GM23338 (cell line): ENCODE data around the gene CNTROB.

Experiments
- CREB1 ChIP-seq: fragments of 250-450 bp; sonication (Bioruptor Pico); IDR thresholded peaks from 2 replicates; pipeline ENCODE4 v1.5.0; 2020; ENCODE audit warnings: low read depth, mild to moderate bottlenecking, moderate library complexity
- EZH2 ChIP-seq: fragments of 200-600 bp; sonication (generic); IDR thresholded peaks from one replicate; pipeline ENCODE4 v1.8.0; 2017; ENCODE audit warnings: antibody characterized with exemption, mild to moderate bottlenecking, low read depth; ENCODE audit not compliant: unreplicated experiment
- JUNB ChIP-seq: IDR thresholded peaks from one replicate; pipeline ENCODE4 v1.6.1; 2016; ENCODE audit warnings: antibody characterized with exemption; ENCODE audit not compliant: unreplicated experiment
- POLR2AphosphoS5 ChIP-seq: IDR thresholded peaks from 2 replicates; pipeline ENCODE4 v1.6.1; 2016; ENCODE audit warnings: antibody characterized with exemption, low read depth
- TF ChIP-seq, protein P1 (sequence below): IDR thresholded peaks from 2 replicates; pipeline ENCODE4 v1.6.1; 2016; ENCODE audit warnings: antibody characterized with exemption
- TF ChIP-seq, protein P2 (sequence below), 2 experiments: fragments of 200-600 bp in 1 of 2; sonication (generic) in 1 of 2; conservative IDR thresholded peaks; 2 replicates each; pipeline versions ENCODE4 v1.5.1 to v1.6.1; 2016 to 2017; ENCODE audit warnings: antibody characterized with exemption in 2 of 2, low read depth in 2 of 2, mild to moderate bottlenecking in 2 of 2, moderate library complexity in 1 of 2

DNA sequence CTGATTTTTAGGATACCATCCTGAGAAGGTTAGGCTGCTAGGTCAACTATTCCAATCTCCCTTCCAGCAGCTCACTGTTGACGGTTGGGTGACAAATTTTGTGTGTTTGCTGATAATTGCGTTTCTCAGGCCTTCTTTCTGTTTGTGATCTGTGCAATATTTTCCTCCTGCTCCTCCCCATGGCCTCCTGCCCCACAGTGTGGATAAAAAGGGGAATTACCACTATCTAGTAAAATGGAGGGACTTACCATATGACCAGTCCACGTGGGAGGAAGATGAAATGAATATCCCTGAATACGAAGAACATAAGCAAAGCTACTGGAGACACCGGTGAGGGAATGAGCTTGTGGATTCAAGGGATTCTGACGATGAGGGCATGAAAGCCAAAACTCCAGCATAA, 34.2 kb upstream of the CNTROB start:
- TF ChIP-seq, protein P1, sequence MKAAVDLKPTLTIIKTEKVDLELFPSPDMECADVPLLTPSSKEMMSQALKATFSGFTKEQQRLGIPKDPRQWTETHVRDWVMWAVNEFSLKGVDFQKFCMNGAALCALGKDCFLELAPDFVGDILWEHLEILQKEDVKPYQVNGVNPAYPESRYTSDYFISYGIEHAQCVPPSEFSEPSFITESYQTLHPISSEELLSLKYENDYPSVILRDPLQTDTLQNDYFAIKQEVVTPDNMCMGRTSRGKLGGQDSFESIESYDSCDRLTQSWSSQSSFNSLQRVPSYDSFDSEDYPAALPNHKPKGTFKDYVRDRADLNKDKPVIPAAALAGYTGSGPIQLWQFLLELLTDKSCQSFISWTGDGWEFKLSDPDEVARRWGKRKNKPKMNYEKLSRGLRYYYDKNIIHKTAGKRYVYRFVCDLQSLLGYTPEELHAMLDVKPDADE, result no peak
- no peak for TF ChIP-seq CREB1 (CRISPR knock-in tag)
- TF ChIP-seq, protein P2, sequence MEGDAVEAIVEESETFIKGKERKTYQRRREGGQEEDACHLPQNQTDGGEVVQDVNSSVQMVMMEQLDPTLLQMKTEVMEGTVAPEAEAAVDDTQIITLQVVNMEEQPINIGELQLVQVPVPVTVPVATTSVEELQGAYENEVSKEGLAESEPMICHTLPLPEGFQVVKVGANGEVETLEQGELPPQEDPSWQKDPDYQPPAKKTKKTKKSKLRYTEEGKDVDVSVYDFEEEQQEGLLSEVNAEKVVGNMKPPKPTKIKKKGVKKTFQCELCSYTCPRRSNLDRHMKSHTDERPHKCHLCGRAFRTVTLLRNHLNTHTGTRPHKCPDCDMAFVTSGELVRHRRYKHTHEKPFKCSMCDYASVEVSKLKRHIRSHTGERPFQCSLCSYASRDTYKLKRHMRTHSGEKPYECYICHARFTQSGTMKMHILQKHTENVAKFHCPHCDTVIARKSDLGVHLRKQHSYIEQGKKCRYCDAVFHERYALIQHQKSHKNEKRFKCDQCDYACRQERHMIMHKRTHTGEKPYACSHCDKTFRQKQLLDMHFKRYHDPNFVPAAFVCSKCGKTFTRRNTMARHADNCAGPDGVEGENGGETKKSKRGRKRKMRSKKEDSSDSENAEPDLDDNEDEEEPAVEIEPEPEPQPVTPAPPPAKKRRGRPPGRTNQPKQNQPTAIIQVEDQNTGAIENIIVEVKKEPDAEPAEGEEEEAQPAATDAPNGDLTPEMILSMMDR (conservative IDR thresholded peaks at IDR 0.05; ENCODE audit: low read depth in 2 of 2), result peak in 1 of 2 experiments; percentile 45; a peak in 2 of 4 replicates
- TF ChIP-seq EZH2, result no peak
- no peak for TF ChIP-seq POLR2AphosphoS5
- TF ChIP-seq JUNB, result no peak
